HG03558 (cell line): ENCODE data around the gene ANKRD55.
"Not testable (repeated sequence)": the region's sequence is repeated elsewhere in the genome, so short reads cannot be mapped to it uniquely, and the experiment has no call there.

Source experiments
- ATAC-seq: cut with Tn5 transposase; IDR thresholded peaks from one replicate; pipeline ENCODE4 v1.9.1; 2021; ENCODE audit warnings: moderate number of reproducible peaks; ENCODE audit not compliant: unreplicated experiment; ENCODE audit errors: extremely low read depth

Gene ANKRD55

GRCh38 chr5:56088967-56089829 lies 143.9 kb downstream of the ANKRD55 start:
- ATAC-seq = no peak

- ATAC-seq = no peak
Measured at GRCh38 chr5:56088431-56088949, 144.6 kb downstream of the ANKRD55 start.

- no peak for ATAC-seq
Measured at GRCh38 chr5:56085193-56085592, 147.9 kb downstream of the ANKRD55 start.

GRCh38 chr5:56083286-56083854 lies 149.8 kb downstream of the ANKRD55 start:
- no peak for ATAC-seq

- peak; percentile 22 for ATAC-seq
Measured at GRCh38 chr5:56081053-56081642, 152.0 kb downstream of the ANKRD55 start.

- peak; percentile 62 for ATAC-seq
Measured at GRCh38 chr5:56080375-56081052, 152.6 kb downstream of the ANKRD55 start.

GRCh38 chr5:56079157-56079500 lies 154.0 kb downstream of the ANKRD55 start:
- ATAC-seq = not testable (repeated sequence)

- ATAC-seq = no peak
Measured at GRCh38 chr5:56078278-56079156, 154.6 kb downstream of the ANKRD55 start.

GRCh38 chr5:56077796-56078233 lies 155.3 kb downstream of the ANKRD55 start:
- no peak for ATAC-seq

GRCh38 chr5:56076486-56076885 lies 156.6 kb downstream of the ANKRD55 start:
- no peak for ATAC-seq

- no peak for ATAC-seq
Measured at GRCh38 chr5:56075361-56075760, 157.8 kb downstream of the ANKRD55 start.

- ATAC-seq = no peak
Measured at GRCh38 chr5:56072863-56073766, 160.0 kb downstream of the ANKRD55 start.

- no peak for ATAC-seq
Measured at GRCh38 chr5:56071470-56071869, 161.7 kb downstream of the ANKRD55 start.

- ATAC-seq = no peak
Measured at GRCh38 chr5:56070851-56071465, 162.2 kb downstream of the ANKRD55 start.

- no peak for ATAC-seq
Measured at GRCh38 chr5:56069652-56070226, 163.4 kb downstream of the ANKRD55 start.

- no peak for ATAC-seq
Measured at GRCh38 chr5:56066931-56067450, 166.1 kb downstream of the ANKRD55 start.

- ATAC-seq = no peak
Measured at GRCh38 chr5:56064984-56065383, 168.1 kb downstream of the ANKRD55 start.
